Activated naive CD4-positive, alpha-beta T cell treated with Interleukin-2 at 50 U/mL for 16 hours (primary cell): ENCODE measurements around the gene SH3PXD2A.
"Not testable (repeated sequence)": the region's sequence is repeated elsewhere in the genome, so short reads cannot be mapped to it uniquely, and the experiment has no call there.

Experiments used
- DNase-seq: peaks from one replicate; pipeline ENCODE4 v3.0.0-alpha.2; 2020

Gene SH3PXD2A

GRCh38 chr10:103833731-103834365, 21.5 kb downstream of the SH3PXD2A start:
- no peak for DNase-seq

- DNase-seq = no peak
Measured at GRCh38 chr10:103832806-103833205, 22.6 kb downstream of the SH3PXD2A start.

GRCh38 chr10:103829838-103830465, 25.4 kb downstream of the SH3PXD2A start:
- no peak for DNase-seq

GRCh38 chr10:103829278-103829677, 26.1 kb downstream of the SH3PXD2A start:
- no peak for DNase-seq

- no peak for DNase-seq
Measured at GRCh38 chr10:103828587-103829197, 26.7 kb downstream of the SH3PXD2A start.

GRCh38 chr10:103828107-103828506, 27.3 kb downstream of the SH3PXD2A start:
- DNase-seq = no peak

- no peak for DNase-seq
Measured at GRCh38 chr10:103826885-103827284, 28.5 kb downstream of the SH3PXD2A start.

GRCh38 chr10:103824281-103824680, 31.1 kb downstream of the SH3PXD2A start:
- no peak for DNase-seq

- no peak for DNase-seq
Measured at GRCh38 chr10:103823706-103824272, 31.6 kb downstream of the SH3PXD2A start.

- no peak for DNase-seq
Measured at GRCh38 chr10:103822800-103823199, 32.6 kb downstream of the SH3PXD2A start.

- no peak for DNase-seq
Measured at GRCh38 chr10:103822107-103822716, 33.2 kb downstream of the SH3PXD2A start.

GRCh38 chr10:103820101-103821062, 35.0 kb downstream of the SH3PXD2A start:
- no peak for DNase-seq

- no peak for DNase-seq
Measured at GRCh38 chr10:103819493-103819892, 35.9 kb downstream of the SH3PXD2A start.

- DNase-seq = no peak
Measured at GRCh38 chr10:103818765-103819374, 36.5 kb downstream of the SH3PXD2A start.

GRCh38 chr10:103818105-103818504, 37.3 kb downstream of the SH3PXD2A start:
- no peak for DNase-seq

- DNase-seq = no peak
Measured at GRCh38 chr10:103816431-103816830, 38.9 kb downstream of the SH3PXD2A start.

GRCh38 chr10:103814626-103815370, 40.6 kb downstream of the SH3PXD2A start:
- DNase-seq = no peak

- no peak for DNase-seq
Measured at GRCh38 chr10:103814105-103814504, 41.3 kb downstream of the SH3PXD2A start.

- not testable (repeated sequence) for DNase-seq
Measured at GRCh38 chr10:103813312-103813711, 42.1 kb downstream of the SH3PXD2A start.

GRCh38 chr10:103812432-103812831, 42.9 kb downstream of the SH3PXD2A start:
- no peak for DNase-seq

GRCh38 chr10:103812004-103812403, 43.4 kb downstream of the SH3PXD2A start:
- DNase-seq = no peak
